Measurements from ENCODE around the gene CCDC86.

Gene CCDC86

DNA sequence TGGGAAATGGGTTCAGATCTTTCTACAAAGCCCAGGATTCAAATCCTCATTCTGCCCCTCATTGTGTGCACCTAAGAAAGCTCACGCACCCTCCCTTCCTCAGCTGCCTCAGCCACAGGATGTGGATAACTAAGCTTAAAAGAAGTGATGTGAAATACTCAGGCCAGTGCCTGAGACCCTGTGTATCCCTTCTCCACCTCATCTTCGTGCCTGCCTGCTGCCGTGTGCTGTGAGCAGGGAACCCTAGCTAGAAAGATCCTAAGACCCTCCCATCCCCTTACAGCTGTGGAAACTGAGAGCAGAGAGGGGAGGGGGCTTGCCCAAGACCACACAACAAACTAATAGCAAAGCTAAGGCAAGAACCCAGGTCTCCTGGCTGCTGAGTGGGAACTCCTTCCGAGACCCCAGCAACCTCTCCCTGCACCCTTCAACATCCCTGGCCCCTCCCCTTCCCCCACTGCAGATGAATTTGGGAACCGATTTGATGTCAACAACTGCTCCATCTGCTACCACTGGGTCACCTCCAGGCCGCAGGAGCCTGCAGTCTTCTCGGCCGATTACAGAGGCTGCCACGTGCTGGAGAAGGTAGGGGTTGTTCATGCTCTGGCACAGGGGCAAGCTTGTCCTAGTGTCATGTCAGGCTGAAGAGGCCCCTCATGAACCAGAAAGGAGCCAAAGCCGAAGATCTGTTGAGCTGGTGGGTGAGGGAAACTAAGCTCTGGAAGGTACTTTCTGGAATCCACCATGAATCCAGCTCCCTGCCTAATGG lies 27.0 kb downstream of the CCDC86 start:
- no peak for DNase-seq (ENCODE audit: low spot score)

DNA sequence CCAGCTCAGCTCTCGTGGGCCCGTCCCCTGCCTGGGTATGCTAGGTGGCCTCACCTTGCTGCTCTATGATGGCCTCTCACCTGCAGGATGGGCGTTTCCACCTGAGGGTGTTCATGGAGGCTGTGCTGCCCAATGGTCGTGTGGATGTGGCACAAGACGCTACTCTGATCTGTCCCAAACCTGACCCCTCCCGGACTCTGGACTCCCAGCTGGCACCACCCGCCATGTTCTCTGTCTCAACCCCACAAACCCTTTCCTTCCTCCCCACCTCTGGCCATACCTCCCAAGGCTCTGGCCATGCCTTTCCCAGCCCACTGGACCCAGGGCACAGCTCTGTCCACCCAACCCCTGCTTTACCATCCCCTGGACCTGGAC lies 27.5 kb downstream of the CCDC86 start:
- DNase-seq (ENCODE audit: low spot score) = no peak

DNA sequence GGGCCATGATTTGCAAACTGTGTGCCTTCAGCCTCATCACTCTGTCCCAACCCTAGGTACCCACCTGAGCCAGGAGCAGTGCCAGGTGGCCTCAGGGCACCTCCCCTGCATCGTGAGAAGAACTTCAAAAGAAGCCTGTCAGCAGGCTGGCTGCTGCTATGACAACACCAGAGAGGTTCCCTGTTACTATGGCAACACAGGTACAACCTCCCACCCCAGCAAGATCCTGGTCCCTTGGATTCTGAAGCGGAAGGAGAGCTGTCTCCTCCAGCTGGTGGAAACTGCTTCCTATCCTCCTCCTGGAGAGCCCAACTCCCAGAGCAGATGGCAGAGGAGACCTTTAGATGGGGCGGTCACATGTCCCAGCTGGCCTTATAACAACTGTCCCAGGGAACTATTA lies 28.4 kb downstream of the CCDC86 start:
- DNase-seq (ENCODE audit: low spot score) = no peak

DNA sequence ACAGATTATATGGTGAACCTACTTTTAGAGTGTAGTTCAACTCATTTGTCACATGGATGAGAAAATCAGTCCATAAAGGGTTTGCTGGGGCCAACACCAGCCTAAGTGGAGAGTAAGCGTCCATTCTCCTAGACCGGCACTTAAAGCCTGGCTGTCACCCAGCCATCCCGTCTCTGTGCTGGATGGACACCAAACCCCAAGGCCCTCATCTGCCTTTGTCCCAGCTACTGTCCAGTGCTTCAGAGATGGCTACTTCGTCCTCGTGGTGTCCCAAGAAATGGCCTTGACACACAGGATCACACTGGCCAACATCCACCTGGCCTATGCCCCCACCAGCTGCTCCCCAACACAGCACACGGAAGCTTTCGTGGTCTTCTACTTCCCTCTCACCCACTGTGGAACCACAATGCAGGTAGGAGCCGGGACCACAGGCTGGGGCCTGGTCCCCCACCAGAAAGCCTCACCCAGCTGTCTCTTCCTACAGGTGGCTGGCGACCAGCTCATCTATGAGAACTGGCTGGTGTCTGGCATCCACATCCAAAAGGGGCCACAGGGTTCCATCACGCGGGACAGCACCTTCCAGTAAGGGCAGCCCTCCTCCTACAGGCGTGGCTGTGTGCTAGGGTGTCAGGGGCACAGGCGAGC lies 28.9 kb downstream of the CCDC86 start:
- DNase-seq (ENCODE audit: low spot score) = no peak

DNA sequence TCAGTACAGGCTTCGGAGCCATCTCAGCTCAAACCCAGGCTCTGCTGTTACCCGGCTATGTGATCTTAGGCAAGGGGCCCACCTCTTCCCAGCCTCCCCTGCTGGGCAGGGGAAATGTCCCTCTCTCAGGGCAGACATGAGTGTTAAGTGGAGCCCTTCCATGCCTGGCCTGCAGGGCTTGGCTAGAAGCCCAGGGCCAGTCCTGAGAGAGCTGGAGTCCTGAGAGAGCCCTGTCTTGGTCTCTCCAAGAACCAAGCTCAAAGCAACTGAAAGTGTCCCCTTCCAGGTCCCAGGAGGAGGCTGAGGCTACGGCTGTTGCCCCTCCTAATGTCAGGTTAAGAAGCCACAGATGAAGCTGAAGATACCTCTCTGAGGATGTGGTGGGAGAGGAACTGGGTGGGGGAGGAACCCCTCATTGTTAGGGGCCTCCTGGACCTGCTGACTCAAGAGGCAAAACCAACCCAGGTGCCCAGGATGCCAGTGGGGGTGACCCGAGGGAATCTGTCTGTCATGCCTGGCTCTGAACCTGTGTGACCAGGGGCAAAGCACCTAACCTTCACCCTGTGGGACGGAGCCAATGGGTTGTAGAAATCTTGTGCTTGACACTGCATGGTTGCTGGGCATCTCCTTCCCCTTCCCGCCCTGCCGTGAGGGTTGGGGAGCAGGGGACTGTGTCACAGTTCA lies 29.6 kb downstream of the CCDC86 start:
- no peak for DNase-seq (ENCODE audit: low spot score)

DNA sequence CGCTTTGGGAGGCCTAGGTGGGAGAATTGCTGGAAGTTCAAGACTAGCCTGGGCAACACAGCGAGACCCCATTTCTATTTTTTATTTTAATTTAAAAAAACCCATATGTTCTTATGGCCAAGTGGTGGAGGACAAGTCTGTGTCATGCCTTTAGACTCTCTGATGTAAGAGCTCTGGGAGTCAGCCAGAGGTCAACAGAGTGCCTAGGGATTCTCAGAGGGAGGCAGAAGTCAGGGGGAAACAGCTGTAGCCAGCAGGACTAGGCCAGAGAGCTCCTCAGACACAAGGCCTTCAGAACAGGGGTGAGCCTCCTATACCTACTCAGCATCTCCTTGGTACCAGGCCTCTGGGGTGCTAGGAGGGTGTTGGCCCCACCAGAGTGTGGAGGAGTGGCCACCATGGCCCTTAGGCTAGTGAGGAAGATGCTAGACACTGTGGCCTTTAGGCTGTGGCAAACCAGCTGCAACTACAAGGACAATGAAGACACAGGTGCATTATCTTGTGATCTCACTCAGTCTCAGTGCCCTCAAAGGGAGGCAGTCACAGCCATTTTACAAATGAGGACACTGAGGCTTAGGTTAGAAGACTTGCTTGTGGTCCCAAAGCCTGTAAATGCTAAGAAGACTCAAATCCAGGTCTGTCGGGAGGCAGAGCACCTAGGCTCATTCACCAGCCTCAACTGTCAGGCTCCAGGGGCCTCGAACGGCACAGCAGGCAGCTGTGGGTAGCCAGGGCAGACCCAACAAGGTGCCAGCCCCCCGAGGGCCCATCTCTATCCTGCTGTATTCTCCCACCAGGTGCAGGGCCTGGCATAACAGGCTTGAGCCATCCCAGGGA lies 30.4 kb downstream of the CCDC86 start:
- DNase-seq (ENCODE audit: low spot score) = no peak

DNA sequence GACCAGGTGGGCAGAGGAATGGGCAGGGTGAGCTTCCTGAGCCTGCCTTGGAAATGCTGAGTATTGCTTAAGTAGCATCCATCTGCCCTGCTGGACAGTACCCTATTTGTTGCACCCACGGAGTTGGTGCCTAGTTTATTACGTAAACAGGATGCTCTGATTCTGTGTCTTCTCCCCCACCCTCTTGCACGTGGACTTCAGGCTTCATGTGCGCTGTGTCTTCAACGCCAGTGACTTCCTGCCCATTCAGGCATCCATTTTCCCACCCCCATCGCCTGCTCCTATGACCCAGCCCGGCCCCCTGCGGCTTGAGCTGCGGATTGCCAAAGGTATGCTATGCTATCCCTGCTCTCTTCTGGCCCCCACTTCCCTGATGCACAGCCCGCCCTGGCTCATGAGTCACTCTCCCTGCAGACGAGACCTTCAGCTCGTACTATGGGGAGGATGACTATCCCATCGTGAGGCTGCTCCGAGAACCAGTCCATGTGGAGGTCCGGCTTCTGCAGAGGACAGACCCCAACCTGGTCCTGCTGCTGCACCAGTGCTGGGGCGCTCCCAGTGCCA lies 31.1 kb downstream of the CCDC86 start:
- DNase-seq (ENCODE audit: low spot score) = no peak

DNA sequence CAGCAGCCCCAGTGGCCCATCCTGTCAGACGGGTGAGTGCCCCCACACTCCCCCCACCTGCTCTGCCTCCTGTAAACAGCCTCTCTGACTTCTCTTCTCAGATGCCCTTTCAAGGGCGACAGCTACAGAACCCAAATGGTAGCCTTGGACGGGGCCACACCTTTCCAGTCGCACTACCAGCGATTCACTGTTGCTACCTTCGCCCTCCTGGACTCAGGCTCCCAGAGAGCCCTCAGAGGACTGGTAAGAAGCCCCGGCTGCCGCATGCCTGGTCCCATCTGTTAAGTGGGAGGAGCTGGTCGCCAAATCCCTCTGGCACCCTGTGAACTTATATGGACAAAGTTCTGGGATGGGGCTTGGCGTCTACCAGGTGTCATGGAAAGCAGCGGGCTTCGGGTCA lies 31.6 kb downstream of the CCDC86 start:
- DNase-seq (ENCODE audit: low spot score) = no peak

DNA sequence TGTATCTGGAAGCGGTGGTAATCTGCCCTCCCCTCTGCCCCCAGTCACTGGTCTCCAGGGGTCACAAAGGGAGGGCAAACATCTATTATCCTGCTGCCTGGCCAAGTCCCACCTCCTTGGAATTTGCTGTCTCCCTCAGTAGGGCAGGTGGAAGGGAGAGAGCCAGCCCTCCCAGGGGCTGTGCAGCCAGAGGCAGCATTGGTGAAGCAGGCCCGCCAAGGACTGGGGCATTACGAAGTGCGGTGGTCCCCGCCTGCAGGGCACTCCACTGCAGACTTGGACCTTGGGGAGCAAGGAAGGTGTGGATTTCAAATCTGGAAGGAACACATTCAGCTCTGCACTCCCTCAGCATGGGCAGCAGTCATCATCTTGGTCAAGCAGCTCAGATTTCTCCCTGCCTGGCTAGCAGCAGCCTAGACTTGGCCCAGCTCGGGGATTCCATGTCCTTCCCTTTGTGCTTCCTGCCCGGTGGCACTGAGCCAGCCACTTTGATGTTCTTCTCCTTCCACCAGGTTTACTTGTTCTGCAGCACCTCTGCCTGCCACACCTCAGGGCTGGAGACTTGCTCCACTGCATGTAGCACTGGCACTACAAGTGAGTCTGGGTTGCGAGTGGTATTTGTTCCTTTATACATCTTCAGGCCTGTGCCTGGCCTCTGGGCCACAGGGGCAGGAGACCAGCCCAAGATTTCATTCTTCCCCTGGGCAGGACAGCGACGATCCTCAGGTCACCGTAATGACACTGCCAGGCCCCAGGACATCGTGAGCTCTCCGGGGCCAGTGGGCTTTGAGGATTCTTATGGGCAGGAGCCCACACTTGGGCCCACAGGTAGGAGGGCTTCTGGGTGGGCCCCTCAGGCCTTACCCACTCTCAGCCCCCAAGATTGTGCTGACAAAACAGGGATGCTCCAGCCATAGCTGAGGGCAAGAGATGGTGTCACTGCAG lies 32.8 kb downstream of the CCDC86 start:
- no peak for DNase-seq (ENCODE audit: low spot score)

DNA sequence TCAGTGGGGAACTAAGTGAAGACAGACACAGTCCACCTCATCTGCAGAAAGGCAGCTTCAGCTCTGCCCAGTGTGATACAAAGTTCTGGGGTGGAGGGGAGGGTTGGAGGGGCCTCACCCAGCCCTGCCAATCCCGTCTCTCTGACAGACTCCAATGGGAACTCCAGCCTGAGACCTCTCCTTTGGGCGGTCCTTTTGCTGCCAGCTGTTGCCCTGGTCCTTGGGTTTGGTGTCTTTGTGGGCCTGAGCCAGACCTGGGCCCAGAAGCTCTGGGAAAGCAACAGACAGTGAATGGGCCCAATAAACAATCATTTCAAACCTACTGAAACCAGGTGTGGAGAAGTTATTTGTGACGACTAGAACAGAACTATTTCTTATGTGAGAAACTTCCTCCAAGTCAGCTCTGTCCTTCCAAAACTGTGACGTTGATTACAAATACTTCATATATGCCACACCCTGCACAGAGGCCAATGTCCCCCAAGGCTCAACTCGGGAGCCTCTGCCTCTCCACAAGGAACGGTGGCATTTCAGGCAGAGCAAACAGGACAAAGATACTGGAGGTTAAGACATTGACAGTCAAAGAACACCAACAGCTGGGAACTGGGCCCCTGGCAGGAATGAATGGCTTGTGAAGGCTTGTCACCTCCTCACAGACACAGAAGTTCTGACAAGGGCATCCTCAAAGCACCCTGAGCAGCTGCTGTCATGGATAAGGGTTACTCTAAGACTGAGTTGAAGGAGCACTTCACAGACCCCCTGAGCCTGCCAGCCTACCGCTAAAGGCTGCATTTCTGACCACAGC lies 33.7 kb downstream of the CCDC86 start:
- DNase-seq (ENCODE audit: low spot score) = no peak

DNA sequence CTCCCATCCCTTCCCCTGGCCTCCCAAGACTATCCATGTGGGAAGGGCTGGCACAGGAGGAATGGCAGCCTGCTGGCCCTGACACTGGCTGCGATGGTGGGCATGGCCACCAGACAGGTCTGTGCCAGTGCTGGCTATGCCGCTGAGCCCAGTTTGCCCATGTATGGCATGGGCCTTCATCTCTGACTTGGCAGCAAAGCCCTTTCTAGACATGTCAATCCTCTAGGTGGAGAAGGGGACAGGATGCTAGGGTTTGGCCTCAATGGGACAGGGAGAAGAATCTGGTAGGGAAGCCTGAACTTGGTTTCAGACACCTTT lies 34.2 kb downstream of the CCDC86 start:
- DNase-seq (ENCODE audit: low spot score) = no peak

DNA sequence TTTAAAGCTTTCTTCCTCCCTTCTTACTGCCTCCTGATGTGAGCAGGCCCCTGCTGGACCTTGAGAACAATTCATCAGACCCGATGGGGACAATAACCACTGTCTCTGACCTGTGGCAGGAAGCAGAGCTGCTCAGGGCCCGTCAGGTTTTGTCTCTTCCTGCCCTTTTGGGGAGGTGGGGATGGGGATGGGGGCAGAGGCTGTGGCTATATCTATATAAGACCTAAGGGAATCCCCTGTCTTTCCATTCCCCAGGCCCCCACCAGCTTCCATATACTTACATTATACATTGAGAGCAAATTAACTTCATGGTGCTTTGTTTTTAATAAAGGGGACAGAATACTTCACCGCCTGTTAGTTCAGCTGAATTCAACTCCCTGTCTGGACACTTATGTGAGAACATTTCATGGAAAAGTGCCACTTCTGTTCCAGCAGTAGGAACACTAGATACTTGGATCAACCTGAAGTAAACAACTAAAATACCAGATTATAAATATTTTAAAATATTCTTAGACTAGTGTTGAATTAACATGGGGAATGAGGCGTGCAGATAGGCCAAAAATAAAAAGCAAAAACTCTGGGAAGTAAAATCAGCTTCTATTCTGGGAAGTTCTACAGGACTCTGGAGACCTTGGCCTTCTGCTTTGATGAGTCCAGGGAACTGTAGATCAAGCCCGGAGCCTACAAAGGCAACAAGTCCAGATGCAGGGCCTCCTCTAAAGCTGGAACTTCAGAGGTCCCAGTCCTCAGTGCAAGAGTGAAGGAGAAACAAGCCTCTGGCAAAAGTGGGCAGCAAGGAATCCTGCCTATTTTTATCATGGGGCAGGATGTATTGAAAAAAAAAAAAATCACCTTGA lies 36.6 kb downstream of the CCDC86 start:
- no peak for DNase-seq (ENCODE audit: low spot score)

DNA sequence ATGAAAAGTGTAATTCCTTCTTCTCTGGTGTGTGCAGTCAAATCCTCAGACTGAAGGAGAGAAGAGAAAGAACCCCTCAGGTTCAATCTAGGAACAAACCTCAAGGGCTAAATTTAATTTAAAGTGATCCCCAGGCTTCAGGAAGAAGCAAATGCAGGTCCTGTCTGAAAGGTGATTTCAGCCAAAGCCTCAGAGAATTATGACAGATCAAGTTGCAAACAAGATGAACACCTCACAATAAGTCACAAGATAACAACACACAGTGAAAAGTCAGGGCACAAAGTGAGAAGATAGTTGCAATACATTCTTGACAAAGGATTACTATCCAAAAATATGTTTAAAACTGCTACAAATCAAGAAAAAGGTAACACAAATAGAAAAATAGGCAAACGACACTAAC lies 37.2 kb downstream of the CCDC86 start:
- no peak for DNase-seq (ENCODE audit: low spot score)

DNA sequence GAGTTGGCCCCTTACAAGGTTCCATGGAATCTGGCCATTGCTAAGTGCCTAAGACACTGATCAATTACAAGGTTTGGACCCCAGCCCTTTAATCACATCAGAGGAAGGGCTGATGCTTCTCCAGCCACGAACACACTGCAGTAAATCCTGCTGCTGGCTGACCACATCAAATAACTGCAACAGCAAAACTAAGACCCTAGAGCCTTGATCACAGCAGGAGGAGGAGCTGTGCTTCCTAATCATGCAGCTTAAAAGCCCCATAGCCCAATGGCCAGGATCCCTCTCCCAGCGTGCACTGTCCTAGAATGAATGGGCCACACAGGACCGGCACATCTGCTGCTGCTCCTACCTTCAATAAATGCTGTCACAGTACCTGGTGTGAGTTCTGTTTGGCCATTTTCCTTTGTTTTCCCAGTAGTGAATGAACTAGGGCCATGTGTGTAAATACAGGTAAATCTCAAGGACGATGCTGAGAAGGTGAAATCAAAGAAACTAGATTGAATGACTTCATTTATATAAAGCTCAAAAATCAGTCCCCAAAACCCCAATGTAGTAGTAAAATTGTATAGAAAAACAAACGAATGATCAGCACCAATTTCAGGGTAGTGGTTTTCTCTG lies 38.2 kb downstream of the CCDC86 start:
- no peak for DNase-seq (ENCODE audit: low spot score)

DNA sequence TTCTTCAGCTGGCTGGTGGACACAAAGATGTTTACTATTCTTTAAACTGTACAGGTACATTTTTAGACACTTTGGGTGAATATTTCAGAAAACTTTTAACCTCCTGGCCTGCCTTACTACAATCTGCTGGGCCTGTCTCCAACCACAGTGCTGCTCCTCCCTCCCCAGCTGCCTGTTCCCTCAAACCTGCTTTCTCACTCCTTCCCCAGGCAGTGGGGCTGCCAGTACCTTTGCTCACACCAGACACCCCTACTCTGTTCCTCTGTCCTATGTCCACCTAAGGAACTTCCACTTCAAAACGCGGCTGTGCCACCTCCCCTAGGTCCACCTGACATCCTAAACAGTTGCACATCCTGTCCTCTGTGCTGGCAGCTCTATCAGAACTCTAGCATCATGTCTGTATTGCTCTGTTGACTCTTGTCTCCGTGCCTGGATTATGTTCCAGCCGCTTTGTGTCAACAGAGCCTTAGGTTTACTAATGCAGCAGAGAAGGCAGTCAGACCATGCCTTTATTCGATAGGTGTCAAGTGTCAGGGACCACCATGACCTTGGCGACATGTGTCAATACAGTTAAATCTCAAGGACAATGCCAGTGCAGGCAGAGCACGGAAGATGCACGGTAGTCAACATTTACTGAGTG lies 38.9 kb downstream of the CCDC86 start:
- no peak for DNase-seq (ENCODE audit: low spot score)

DNA sequence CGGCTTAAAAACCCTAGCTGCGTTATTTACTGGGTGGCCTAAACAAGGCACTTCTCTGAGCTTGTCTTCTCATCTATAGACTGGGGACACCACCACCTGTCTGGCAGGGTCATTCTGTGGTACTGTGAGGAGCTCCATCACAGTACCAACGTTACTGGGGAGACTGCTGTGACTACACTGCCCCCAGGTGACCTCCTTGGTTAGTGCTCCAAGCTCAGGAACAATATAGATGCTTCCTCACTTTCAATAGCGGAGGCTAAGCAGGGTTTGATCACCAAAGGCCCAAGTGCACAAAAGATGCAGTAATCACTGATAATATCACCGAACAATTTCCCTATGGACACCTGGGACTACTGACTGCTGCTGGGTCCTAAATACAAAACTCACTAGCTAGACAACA lies 45.6 kb downstream of the CCDC86 start:
- peak; percentile 74 for DNase-seq (ENCODE audit: low spot score)

DNA sequence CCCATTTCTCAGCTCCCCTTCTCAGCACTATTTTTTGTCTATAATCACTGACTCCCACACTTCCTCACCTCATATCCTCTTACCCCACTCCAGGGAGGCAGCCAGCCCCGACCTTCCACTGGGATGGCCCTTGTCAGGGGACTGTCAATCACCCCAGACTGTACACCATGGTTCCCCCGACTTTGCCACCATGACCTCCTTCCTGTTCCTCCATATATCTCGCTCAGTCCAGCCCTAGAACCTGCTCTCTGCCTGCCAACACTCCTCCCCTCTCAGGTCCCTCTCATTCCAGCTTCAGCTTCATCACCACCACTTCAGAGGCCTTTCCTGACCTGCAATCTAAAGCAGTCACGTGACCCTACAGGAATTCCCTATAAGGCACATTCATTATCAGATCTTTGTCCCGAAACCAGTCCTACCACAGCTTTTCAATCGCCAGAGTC lies 48.0 kb downstream of the CCDC86 start:
- DNase-seq (ENCODE audit: low spot score) = no peak

DNA sequence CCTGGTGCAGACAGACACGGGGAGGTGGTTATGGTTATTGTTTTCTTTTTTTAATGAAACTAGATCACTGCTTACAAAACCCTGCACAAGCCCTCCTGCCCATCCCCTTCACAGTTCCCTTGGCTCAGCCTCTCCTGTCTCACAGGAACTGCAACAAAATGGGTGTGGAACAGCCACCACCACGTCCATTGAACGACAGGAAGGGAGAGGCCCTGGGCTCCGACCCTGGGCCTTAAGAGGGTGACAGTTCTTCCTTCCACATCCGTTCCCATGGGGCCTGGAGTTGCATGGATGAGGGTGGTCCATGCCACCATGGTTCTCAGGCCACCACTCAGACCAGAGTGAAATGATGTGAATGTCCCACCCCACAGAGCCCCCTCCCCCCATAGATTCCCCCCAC lies 48.8 kb downstream of the CCDC86 start:
- no peak for DNase-seq (ENCODE audit: low spot score)
